Measurements from ENCODE around the gene CCNI. TPM values are rescaled to one million over a fixed set of nuclear protein-coding genes. Genes with fewer than 3 reads are reported as not detected.
"Not testable (repeated sequence)": the region's sequence is repeated elsewhere in the genome, so short reads cannot be mapped to it uniquely, and the experiment has no call there.

Gene CCNI
- total RNA-seq, 8 experiments from 2014 or later, result 70.2 to 387 (median 250) TPM

GRCh38 chr4:77097611-77098010, 21.8 kb upstream of the CCNI start:
- Histone ChIP-seq H3K27ac (no peak overlapping the region), H3K4me1 (replicated peaks in 1 of 2) (no peaks in the 10 kb centered on the region), H3K4me3 (no peak overlapping the region)
- no peak for ATAC-seq (replicated peaks in 6 of 8)
- in situ Hi-C loops (cut with MboI; ENCODE audit: low pct_unique_long_range_greater_than_20kb in 2 of 9, low sequenced_read_pairs in 9 of 9, unreplicated experiment in 9 of 9), result loop anchor here in 2 of 9 experiments (25.0 kb wide), 2 partner anchors 90 to 115 kb away; no protein-coding TSS in a partner anchor

- ATAC-seq (replicated peaks in 6 of 8), result peak; percentile 62 to 100 (median 92)
- H3K4me1 ChIP-seq (replicated peaks in 1 of 2), result no peaks in the 10 kb centered on the region
- no peak overlapping the region for H3K4me3 ChIP-seq
- 0 to 100% (median 50%) methylated on average over 1 to 4 of the region's 6 CpGs; no CpG with 5 or more reads in 1 of the 10 experiments for WGBS, 10 experiments
- no peak overlapping the region for H3K27ac ChIP-seq
- in situ Hi-C loops (cut with MboI; ENCODE audit: low pct_unique_long_range_greater_than_20kb in 2 of 9, low sequenced_read_pairs in 9 of 9, unreplicated experiment in 9 of 9), result loop anchor here in 2 of 9 experiments (25.0 kb wide), 2 partner anchors 92 to 117 kb away; no protein-coding TSS in a partner anchor
Measured at GRCh38 chr4:77095101-77095821, 19.5 kb upstream of the CCNI start.

- Histone ChIP-seq H3K4me1 (replicated peaks in 1 of 2) (no peaks in the 10 kb centered on the region), H3K27ac (no peak overlapping the region), H3K4me3 (no peak overlapping the region)
- no peak for ATAC-seq (replicated peaks in 6 of 8)
- 81 to 100% (median 92%) methylated on average over 1 to 3 of the region's 3 CpGs; no CpG with 5 or more reads in 3 of the 10 experiments for WGBS, 10 experiments
- in situ Hi-C loops (cut with MboI; ENCODE audit: low pct_unique_long_range_greater_than_20kb in 2 of 9, low sequenced_read_pairs in 9 of 9, unreplicated experiment in 9 of 9), result loop anchor here in 2 of 9 experiments (25.0 kb wide), 2 partner anchors 93 to 118 kb away; no protein-coding TSS in a partner anchor
Measured at GRCh38 chr4:77094496-77094895, 18.7 kb upstream of the CCNI start.

- WGBS, 10 experiments, result 0 to 100% (median 82%) methylated on average over 1 of the region's 1 CpG; no CpG with 5 or more reads in 1 of the 10 experiments
- Histone ChIP-seq H3K4me3 (no peak overlapping the region), H3K4me1 (replicated peaks in 1 of 2) (no peaks in the 10 kb centered on the region), H3K27ac (no peak overlapping the region)
- ATAC-seq (replicated peaks in 6 of 8), result no peak
- in situ Hi-C loops (cut with MboI; ENCODE audit: low pct_unique_long_range_greater_than_20kb in 2 of 9, low sequenced_read_pairs in 9 of 9, unreplicated experiment in 9 of 9), result loop anchor here in 2 of 9 experiments (25.0 kb wide), 2 partner anchors 94 to 119 kb away; no protein-coding TSS in a partner anchor
Measured at GRCh38 chr4:77093401-77093800, 17.6 kb upstream of the CCNI start.

GRCh38 chr4:77092975-77093374, 17.2 kb upstream of the CCNI start:
- Histone ChIP-seq H3K27ac (no peak overlapping the region), H3K4me1 (replicated peaks in 1 of 2) (no peaks in the 10 kb centered on the region), H3K4me3 (no peak overlapping the region)
- in situ Hi-C loops (cut with MboI; ENCODE audit: low pct_unique_long_range_greater_than_20kb in 2 of 9, low sequenced_read_pairs in 9 of 9, unreplicated experiment in 9 of 9), result loop anchor here in 2 of 9 experiments (25.0 kb wide), 2 partner anchors 94 to 119 kb away; no protein-coding TSS in a partner anchor
- WGBS, 10 experiments, result 88 to 100% (median 94%) methylated on average over 1 to 2 of the region's 2 CpGs; no CpG with 5 or more reads in 1 of the 10 experiments
- ATAC-seq (replicated peaks in 6 of 8), result no peak

- Histone ChIP-seq H3K27ac (no peak overlapping the region), H3K4me1 (replicated peaks in 1 of 2) (no peaks in the 10 kb centered on the region), H3K4me3 (no peak overlapping the region)
- ATAC-seq (replicated peaks in 6 of 8), result no peak
- in situ Hi-C loops (cut with MboI; ENCODE audit: low pct_unique_long_range_greater_than_20kb in 2 of 9, low sequenced_read_pairs in 9 of 9, unreplicated experiment in 9 of 9), result loop anchor here in 2 of 9 experiments (25.0 kb wide), 2 partner anchors 97 to 122 kb away; no protein-coding TSS in a partner anchor
Measured at GRCh38 chr4:77089866-77090265, 14.1 kb upstream of the CCNI start.

GRCh38 chr4:77087027-77087426, 11.2 kb upstream of the CCNI start:
- H3K27ac ChIP-seq; H3K4me1 ChIP-seq (replicated peaks in 1 of 2); ATAC-seq (replicated peaks in 6 of 8); H3K4me3 ChIP-seq: not testable (repeated sequence)
- in situ Hi-C loops (cut with MboI; ENCODE audit: low pct_unique_long_range_greater_than_20kb in 2 of 9, low sequenced_read_pairs in 9 of 9, unreplicated experiment in 9 of 9), result loop anchor here in 2 of 9 experiments (25.0 kb wide), 2 partner anchors 100 to 125 kb away; no protein-coding TSS in a partner anchor
- whole genome bisulfite sequencing, 10 experiments, result 100% methylated on average over 1 of the region's 1 CpG; no CpG with 5 or more reads in 9 of the 10 experiments

GRCh38 chr4:77084019-77084639, 8.3 kb upstream of the CCNI start:
- no peak overlapping the region for H3K4me3 ChIP-seq
- no peak overlapping the region for H3K27ac ChIP-seq
- 67 to 96% (median 87%) methylated on average over 5 to 10 of the region's 10 CpGs for WGBS, 10 experiments
- no peaks in the 10 kb centered on the region for H3K4me1 ChIP-seq (replicated peaks in 1 of 2)
- no peak for ATAC-seq (replicated peaks in 6 of 8)
- in situ Hi-C loops (cut with MboI; ENCODE audit: low pct_unique_long_range_greater_than_20kb in 2 of 9, low sequenced_read_pairs in 9 of 9, unreplicated experiment in 9 of 9), result loop anchor here in 2 of 9 experiments (25.0 kb wide), 2 partner anchors 103 to 128 kb away; no protein-coding TSS in a partner anchor

GRCh38 chr4:77082886-77083608, 7.3 kb upstream of the CCNI start:
- WGBS, 10 experiments, result 80 to 100% (median 93%) methylated on average over 1 to 10 of the region's 11 CpGs
- Histone ChIP-seq H3K27ac (no peak overlapping the region), H3K4me3 (no peak overlapping the region), H3K4me1 (replicated peaks in 1 of 2) (no peaks in the 10 kb centered on the region)
- no peak for ATAC-seq (replicated peaks in 6 of 8)
- in situ Hi-C loops (cut with MboI; ENCODE audit: low pct_unique_long_range_greater_than_20kb in 2 of 9, low sequenced_read_pairs in 9 of 9, unreplicated experiment in 9 of 9), result loop anchor here in 2 of 9 experiments (25.0 kb wide), 2 partner anchors 104 to 129 kb away; no protein-coding TSS in a partner anchor

- not testable (repeated sequence) for ATAC-seq (replicated peaks in 6 of 8); H3K27ac ChIP-seq; H3K4me3 ChIP-seq; H3K4me1 ChIP-seq (replicated peaks in 1 of 2)
- WGBS, 10 experiments, result 60 to 100% (median 90%) methylated on average over 2 to 7 of the region's 7 CpGs
- in situ Hi-C loops (cut with MboI; ENCODE audit: low pct_unique_long_range_greater_than_20kb in 2 of 9, low sequenced_read_pairs in 9 of 9, unreplicated experiment in 9 of 9), result loop anchor here in 2 of 9 experiments (25.0 kb wide), 2 partner anchors 106 to 131 kb away; no protein-coding TSS in a partner anchor
Measured at GRCh38 chr4:77080806-77081205, 5.0 kb upstream of the CCNI start.

GRCh38 chr4:77079281-77079680, 3.5 kb upstream of the CCNI start:
- Histone ChIP-seq H3K4me1 (replicated peaks in 1 of 2) (no peaks in the 10 kb centered on the region), H3K4me3 (no peak overlapping the region), H3K27ac (no peak overlapping the region)
- no peak for ATAC-seq (replicated peaks in 6 of 8)
- in situ Hi-C loops (cut with MboI; ENCODE audit: low pct_unique_long_range_greater_than_20kb in 2 of 9, low sequenced_read_pairs in 9 of 9, unreplicated experiment in 9 of 9), result loop anchor here in 2 of 9 experiments (25.0 kb wide), 2 partner anchors 108 to 133 kb away; no protein-coding TSS in a partner anchor
- WGBS, 10 experiments, result 79 to 100% (median 96%) methylated on average over 1 to 5 of the region's 5 CpGs; no CpG with 5 or more reads in 5 of the 10 experiments

GRCh38 chr4:77078401-77078800, 2.6 kb upstream of the CCNI start:
- no peak for ATAC-seq (replicated peaks in 6 of 8)
- in situ Hi-C loops (cut with MboI; ENCODE audit: low pct_unique_long_range_greater_than_20kb in 2 of 9, low sequenced_read_pairs in 9 of 9, unreplicated experiment in 9 of 9), result loop anchor here in 2 of 9 experiments (25.0 kb wide), 2 partner anchors 109 to 134 kb away; no protein-coding TSS in a partner anchor
- Histone ChIP-seq H3K4me1 (replicated peaks in 1 of 2) (no peaks in the 10 kb centered on the region), H3K4me3 (no peak overlapping the region), H3K27ac (no peak overlapping the region)
- 75 to 100% (median 100%) methylated on average over 1 to 2 of the region's 2 CpGs; no CpG with 5 or more reads in 1 of the 10 experiments for WGBS, 10 experiments
